Activated T-cell treated with anti-CD3 and anti-CD28 coated beads for 24 hours (primary cell): ENCODE results near the gene RBP7.

ENCODE experiments used
- DNase-seq: peaks from one replicate; pipeline ENCODE4 v3.0.0-alpha.2; 2020; ENCODE audit warnings: low read depth

RBP7 gene

DNA sequence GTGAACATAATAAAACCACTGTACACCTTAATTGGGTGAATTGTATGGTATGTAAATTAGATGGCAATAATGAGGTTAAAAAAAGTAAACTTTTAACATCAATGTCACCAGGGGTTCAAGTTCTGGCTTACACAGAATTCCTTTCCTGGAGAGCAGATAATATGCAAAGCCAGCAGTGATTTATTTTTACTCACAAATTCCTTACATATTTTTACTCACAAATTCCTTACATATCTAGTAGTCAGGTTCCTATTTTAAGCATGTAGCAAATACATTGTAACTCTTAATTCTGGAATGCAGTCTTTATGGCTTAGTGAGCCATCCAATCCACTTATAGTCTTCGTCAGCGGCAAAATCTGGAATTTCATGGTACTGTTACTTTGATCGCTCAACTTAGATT lies 34.4 kb downstream of the RBP7 start:
- DNase-seq: no peak

GRCh38 chr1:10032590-10033358 lies 35.7 kb downstream of the RBP7 start, which contains the start of gene UBE4B:
UBE4B (plus strand) TSS chr1:10032958; CDS start chr1:10033671, 713 bp downstream.
- DNase-seq: peak; percentile 98

- peak; percentile 12 for DNase-seq
These were observed 36.4 kb downstream of the RBP7 start for GRCh38 chr1:10033359-10033845.

DNA sequence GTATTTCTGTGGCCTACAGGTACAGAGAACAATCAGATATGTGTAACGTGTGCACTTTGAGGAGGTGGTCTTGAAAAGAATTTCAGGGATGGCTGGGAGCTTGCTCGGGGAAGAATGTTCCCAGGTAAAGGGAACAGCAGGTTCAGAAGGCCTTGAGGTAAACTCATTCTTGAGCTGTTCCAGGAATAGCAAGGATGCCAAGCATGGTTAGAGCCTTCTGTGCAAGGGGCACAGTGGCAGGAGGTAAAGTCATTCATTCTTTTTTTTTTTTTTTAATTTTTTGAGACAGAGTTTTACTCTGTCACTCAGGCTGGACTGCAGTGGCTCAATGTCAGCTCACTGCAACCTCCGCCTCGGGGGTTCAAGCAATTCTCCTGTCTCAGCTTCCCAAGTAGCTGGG lies 45.7 kb downstream of the RBP7 start:
- DNase-seq: no peak

- DNase-seq: no peak
These were observed 48.7 kb downstream of the RBP7 start for GRCh38 chr1:10045480-10046355.

- no peak for DNase-seq
These were observed 49.5 kb downstream of the RBP7 start for GRCh38 chr1:10046356-10047085.

- DNase-seq: no peak
These were observed 51.6 kb downstream of the RBP7 start for GRCh38 chr1:10048601-10049000.

DNA sequence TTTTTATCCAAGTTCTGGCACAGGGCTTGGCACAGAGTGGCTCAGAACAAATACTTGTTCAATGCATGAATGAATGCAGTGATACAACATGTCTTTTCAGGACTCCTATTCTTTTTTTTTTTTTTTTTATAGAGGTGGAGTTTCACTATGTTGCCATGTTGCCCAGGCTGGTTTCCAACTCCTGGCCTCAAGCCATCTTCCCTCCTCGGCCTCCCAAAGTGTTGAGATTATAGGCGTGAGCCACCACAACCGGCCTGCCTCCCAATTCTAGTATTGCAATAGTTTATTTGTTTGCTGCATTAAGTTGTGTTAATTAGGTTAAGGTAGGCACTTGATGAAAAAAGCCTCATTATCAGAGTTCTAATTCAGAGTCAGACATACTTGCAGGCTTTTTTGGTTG lies 53.6 kb downstream of the RBP7 start:
- DNase-seq: no peak

DNA sequence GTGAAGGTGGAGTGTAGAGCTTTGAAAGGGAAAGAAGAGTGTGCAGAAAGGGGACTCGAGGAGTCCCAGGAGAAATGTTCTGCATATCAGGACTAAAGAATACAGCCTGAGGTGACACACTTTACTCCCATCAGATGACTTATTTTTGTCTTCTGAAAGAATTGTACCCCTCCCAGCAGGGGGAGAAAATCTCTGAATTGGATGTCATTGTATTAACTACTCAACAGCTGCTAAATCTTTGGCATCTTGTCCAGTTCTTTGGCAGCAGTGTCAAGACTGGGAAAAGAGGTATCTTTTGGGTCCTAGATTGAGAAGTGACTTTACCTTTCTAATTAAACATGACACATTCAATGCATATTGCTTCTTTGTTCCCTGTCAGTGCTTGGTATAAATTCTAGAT lies 54.6 kb downstream of the RBP7 start:
- no peak for DNase-seq

DNA sequence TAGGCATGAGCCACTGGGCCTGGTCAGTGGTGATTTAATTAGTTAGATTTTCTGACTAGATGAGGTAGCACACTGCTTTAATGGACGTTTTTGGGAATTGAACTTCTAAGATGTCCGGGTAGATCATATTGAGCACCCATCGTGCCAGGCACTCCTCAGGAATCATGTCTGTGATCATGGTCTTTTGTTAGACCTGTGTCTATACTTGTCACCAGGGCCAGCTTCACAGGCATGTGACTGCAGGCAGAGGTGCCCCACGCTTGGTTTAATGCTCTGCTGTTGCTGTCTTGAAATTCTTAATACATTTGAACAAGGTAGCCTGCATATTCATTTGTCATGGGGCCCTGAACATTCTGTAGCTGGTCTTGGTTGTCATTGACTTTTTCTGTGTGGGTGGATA lies 55.3 kb downstream of the RBP7 start:
- no peak for DNase-seq

DNA sequence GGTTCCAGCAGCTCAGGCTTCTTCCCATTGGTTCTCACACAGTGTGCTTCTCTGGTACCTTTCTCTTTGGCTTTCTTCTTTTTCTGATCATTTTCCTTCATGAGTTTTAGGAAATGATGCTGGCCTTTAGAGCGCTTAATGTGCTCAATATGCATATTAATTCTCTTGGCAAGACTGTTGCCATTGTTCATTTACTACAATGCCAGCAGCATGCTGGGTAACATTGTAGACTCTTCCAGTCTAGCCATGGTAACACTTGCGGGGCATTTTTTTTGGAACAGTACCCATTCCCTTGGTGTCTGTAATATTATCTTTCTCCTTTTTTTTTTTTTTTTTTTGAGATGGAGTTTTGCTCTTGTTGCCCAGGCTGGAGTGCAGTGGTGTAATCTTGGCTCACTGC lies 57.4 kb downstream of the RBP7 start:
- DNase-seq: no peak

- DNase-seq: no peak
These were observed 59.6 kb downstream of the RBP7 start for GRCh38 chr1:10056599-10056987.

DNA sequence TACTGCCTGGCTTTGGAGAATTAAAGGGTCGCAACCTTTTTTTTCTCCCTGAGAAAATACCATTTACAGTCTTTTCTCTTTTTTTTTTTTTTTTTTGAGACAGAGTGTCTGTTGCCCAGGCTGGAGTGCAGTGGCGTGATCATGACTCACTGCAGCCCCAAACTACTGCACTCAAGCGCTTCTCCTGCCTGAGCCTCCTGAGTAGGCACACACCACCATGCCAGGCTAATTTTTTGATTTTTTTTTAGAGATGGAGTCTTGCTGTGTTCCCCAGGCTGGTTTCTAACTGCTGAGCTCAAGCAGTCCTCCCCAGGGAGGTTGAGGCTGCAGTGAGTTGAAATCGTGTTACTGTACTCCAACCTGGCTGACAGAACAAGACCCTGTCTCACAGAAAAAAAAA lies 60.3 kb downstream of the RBP7 start:
- no peak for DNase-seq

DNA sequence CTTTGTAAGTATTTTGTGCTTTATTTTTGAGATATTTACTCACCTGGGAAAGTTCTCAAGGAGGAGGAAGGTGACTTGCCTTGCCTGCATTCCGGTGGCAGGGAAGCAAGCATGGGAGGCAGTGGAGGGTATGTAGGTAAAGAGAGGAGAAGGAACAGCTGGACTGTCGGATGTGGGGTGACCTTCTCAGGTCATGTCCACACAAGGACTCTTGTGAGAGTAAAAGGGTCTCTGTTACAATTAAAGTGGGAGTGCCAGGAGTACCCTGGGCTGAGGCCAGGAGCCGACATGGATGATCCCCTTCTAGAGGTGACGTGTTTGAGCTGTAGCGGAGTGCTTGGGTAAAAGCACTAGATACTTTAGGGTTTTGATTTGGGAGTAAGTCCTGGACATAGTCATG lies 60.8 kb downstream of the RBP7 start:
- no peak for DNase-seq

DNA sequence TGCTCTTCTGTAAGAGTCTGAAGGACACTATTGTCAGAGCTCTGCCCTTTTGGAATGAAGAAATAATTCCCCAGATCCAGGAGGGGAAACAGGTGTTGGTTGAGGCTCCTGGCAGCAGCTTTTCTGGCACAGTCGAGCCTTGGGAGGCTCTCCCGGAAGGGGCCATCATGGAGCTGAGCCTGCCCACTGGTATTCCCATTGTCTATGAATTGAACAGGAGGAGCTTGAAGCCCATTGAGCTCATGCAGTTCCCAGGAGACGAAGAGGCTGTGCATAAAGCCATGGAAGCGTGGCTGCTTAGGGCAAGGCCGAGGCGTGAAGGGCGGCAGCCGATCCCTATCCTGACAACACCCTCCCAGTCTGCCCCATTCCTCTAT lies 62.3 kb downstream of the RBP7 start:
- no peak for DNase-seq

DNA sequence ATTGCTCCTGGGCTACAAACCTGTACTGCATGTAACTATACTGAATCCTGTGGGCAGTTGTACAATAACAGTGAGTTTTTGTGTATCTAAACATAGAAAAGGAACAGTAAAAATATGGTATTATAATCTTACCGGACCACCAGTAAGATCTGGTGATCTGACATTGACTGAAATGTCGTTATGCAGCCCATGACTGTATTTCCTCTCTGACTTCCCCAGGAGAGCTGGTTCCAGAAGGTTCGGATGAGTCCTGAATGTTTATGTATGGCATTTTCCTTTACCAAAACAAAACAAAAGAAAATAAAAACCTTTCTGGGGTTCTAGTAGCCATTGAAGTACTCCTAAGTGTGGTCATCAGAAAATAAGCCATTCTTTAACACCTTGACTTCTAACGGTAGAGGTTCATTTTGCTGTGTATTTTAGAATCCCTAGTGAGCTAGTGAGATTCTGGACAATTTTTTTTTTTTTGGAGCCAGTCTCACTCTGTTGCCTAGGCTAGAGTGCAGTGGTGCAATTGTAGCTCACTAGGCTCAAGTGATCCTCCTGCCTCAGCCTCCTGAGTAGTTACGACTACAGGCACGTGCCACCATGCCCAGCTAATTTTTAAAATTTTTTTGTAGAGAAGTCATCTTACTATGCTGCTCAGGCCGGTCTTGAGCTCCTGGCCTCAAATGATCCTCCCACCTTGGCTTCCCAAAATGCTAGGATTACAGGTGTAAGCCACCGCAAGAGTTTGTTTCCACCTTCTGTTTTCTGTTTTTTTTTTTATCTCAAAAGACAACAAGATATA lies 63.5 kb downstream of the RBP7 start:
- no peak for DNase-seq

GRCh38 chr1:10061276-10061675 lies 64.2 kb downstream of the RBP7 start:
- no peak for DNase-seq

DNA sequence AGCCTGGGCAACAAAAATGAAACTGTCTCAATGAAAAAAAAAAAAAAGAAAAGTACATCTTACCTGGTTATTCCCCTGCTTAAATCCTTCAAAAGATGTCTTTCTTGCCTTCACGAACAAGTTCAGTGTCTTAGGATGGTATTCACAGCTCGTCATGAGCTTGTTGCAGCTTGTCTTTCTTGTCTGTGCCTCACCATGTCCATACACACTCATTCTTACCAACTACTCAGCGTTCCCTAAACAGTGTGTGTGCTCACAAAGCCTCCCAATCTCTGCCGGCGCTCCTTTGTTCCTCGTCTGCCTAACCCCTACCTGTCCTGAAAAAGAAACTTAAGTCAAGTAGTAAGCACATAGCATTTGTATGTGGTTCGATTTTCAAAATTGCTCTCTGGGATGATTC lies 66.8 kb downstream of the RBP7 start:
- no peak for DNase-seq

- DNase-seq: no peak
These were observed 67.7 kb downstream of the RBP7 start for GRCh38 chr1:10064416-10065343.

DNA sequence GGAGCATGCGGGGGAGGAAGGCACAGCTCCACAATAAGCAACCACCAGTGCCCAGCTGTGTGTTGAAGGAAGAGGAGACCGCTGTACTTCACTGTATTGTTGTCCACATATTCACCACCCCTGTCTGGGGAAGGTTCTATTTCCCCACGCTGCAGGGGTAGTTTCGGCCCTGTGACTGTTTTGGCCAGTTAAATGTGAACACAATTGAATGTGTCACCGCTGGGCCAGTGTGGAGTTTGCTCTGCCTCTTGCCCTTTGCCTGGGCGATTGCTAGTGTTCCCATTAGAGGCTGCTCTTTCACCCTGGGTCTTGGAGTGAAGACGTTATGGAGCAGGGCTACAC lies 68.3 kb downstream of the RBP7 start:
- no peak for DNase-seq
